Sigmoid colon (tissue), 4 donors: ENCODE data around the gene ACKR2.
"Not testable (repeated sequence)": the region's sequence is repeated elsewhere in the genome, so short reads cannot be mapped to it uniquely, and the experiment has no call there.

Experiments
- POLR2A ChIP-seq, 2 donors: fragments of 450-650 bp; IDR thresholded peaks; one replicate each; pipeline ENCODE4 v1.6.1; 2016; ENCODE audit warnings: antibody characterized with exemption in 2 of 2, mild to moderate bottlenecking in 2 of 2, moderate library complexity in 2 of 2
- POLR2AphosphoS5 ChIP-seq, 4 donors: sonication (generic); formaldehyde crosslinking; IDR thresholded peaks; one replicate each; pipeline ENCODE4 v1.6.1; 2017; ENCODE audit warnings: antibody characterized with exemption in 4 of 4
- TF ChIP-seq, protein P1 (sequence below), 4 experiments: fragments of 450-650 bp in 3 of 4; fragments of 200-600 bp in 1 of 4; IDR thresholded peaks; one replicate each; pipeline ENCODE4 v1.5.1; 2016 to 2019; ENCODE audit warnings: antibody characterized with exemption in 4 of 4, mild to moderate bottlenecking in 3 of 4, moderate library complexity in 2 of 4

DNA sequence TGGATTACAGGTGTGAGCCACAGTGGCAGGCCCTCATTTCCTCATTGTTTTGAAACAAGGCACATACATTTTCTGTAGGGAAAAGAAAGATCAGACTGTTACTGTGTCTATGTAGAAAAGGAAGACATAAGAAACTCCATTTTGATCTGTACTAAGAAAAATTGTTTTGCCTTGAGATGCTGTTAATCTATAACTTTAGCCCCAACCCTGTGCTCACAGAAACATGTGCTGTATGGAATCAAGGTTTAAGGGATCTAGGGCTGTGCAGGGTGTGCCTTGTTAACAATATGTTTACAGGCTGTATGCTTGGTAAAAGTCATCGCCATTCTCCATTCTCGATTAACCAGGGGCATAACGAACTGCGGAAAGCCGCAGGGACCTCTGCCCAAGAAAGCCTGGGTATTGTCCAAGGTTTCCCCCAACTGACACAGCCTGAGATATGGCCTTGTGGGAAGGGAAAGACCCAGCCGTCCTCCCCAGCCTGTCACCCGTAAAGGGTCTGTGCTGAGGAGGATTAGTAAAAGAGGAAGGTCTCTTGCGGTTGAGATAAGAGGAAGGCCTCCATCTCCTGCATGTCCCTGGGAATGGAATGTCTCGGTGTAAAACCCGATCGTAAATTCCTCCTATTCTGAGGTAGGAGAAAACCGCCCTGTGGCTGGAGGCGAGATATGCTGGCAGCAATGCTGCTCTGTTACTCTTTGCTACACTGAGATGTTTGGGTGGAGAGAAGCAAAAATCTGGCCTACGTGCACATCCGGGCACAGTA is 2.1 kb downstream of the ACKR2 start:
- TF ChIP-seq, protein P1, sequence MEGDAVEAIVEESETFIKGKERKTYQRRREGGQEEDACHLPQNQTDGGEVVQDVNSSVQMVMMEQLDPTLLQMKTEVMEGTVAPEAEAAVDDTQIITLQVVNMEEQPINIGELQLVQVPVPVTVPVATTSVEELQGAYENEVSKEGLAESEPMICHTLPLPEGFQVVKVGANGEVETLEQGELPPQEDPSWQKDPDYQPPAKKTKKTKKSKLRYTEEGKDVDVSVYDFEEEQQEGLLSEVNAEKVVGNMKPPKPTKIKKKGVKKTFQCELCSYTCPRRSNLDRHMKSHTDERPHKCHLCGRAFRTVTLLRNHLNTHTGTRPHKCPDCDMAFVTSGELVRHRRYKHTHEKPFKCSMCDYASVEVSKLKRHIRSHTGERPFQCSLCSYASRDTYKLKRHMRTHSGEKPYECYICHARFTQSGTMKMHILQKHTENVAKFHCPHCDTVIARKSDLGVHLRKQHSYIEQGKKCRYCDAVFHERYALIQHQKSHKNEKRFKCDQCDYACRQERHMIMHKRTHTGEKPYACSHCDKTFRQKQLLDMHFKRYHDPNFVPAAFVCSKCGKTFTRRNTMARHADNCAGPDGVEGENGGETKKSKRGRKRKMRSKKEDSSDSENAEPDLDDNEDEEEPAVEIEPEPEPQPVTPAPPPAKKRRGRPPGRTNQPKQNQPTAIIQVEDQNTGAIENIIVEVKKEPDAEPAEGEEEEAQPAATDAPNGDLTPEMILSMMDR (IDR thresholded peaks at IDR 0.05), result not testable (repeated sequence)
- not testable (repeated sequence) for TF ChIP-seq POLR2AphosphoS5, POLR2A (IDR thresholded peaks at IDR 0.05)
